Stimulated activated CD4-positive, alpha-beta T cell treated with anti-CD3 and anti-CD28 coated beads, Interleukin-15, amount 100 ng/mL, for 48 hours (primary cell): Measurements from ENCODE around the gene CIT.

Experiments used
- DNase-seq, 2 donors: peaks; one replicate each; pipeline ENCODE4 v3.0.0-alpha.2; 2020; ENCODE audit warnings: low read depth in 2 of 2

The CIT gene

GRCh38 chr12:119649202-119649808 is 227.8 kb downstream of the CIT start:
- DNase-seq, result no peak

GRCh38 chr12:119645535-119646059 is 231.5 kb downstream of the CIT start:
- DNase-seq, result no peak

DNA sequence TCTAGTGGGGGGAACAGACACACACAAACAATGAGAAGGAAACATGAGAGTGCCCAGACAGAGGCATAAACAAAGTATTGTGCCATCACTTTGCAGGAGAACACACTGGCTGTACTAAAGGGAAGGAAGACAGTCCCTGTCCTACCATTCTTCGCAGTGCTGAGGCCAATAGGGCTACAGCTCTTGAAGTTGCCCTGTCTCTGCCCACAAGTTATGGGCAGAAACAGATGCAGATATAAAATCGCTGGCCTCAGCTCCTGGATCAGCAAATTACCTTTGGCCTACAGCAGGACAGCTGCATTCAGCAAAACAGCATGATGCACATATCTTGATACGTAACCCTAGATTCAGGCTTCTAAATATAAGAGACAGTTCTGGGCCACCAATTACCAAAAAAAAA is 232.2 kb downstream of the CIT start:
- no peak for DNase-seq

DNA sequence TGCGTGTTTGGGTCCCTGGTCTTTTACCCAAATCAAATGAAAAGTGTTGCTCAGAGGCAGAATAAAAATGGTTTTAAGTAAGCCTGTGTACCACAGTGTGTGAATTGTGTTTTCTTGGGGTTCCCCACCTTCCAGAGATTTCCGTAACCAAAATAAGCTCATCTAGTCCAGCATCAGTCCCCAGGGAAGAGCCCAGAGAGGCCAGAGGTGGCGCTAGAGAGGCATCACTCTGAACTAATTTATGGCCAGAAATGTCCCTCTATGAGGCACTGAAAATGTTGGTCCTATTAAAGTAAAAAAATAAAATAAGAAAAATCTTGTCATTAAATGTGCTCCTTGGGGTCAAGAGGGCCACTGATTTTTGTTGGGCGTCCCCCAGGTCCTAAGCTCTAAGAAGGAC is 234.1 kb downstream of the CIT start:
- no peak for DNase-seq
